ENCODE data around the gene CD177.
"Not testable (repeated sequence)": the region's sequence is repeated elsewhere in the genome, so short reads cannot be mapped to it uniquely, and the experiment has no call there.

CD177 gene

DNA sequence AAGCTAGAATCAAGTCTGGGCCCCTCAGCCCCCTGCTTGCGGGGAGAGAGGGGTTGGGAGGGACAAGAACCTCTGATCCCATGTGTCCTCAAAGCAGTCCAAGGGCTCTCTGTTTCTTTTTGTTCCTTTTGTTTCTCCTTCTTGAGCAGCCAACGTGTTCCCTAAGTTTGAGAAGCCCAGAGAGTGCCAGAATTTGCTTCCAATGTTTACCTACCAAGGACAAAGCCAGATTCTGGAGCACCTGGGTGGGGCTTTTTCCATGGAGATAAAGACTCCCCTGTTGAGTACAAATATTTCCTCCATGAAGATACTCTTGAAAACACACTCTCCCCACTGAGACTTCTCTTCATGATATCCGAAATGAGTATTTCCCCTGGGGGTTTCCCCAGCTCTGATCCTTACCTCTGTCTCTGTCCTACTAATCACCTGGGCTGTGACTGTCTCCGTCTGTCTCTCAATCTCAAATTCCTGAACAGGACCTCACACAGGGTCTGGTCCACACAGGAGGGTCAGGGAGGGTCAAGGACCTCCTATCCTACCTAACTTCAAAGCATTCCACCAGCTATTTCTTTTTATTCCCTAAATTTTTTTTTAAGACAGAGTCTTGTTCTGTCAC, 27.4 kb downstream of the CD177 start:
- DNase-seq (ENCODE audit: low spot score), result no peak

GRCh38 chr19:43382586-43383216, 29.2 kb downstream of the CD177 start:
- not testable (repeated sequence) for DNase-seq (ENCODE audit: low spot score)

GRCh38 chr19:43383254-43383653, 29.8 kb downstream of the CD177 start:
- DNase-seq (ENCODE audit: low spot score), result not testable (repeated sequence)

DNA sequence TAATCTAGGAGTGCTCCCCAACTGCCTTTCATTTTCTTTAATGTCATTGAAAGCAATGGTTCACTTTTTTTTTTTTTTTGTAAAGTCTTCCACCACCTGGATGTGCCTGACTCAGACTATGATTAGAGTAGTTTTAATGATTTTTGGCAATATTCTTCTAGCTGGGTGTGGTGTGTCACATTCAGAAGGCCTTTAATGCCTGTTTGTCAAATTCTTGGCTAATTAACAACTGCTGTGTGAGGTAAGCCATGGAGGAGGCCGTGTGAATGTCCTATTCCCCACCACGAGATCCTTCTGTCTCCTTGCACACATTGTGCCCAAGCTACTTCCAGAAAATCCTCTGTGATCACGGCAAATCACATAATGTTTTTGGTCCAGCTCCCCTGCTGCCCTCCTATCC, 30.3 kb downstream of the CD177 start:
- not testable (repeated sequence) for DNase-seq (ENCODE audit: low spot score)

- DNase-seq (ENCODE audit: low spot score), result not testable (repeated sequence)
Observed at GRCh38 chr19:43390903-43391551, 37.5 kb downstream of the CD177 start.

- DNase-seq (ENCODE audit: low spot score), result not testable (repeated sequence)
Observed at GRCh38 chr19:43391552-43391935, 38.1 kb downstream of the CD177 start.

DNA sequence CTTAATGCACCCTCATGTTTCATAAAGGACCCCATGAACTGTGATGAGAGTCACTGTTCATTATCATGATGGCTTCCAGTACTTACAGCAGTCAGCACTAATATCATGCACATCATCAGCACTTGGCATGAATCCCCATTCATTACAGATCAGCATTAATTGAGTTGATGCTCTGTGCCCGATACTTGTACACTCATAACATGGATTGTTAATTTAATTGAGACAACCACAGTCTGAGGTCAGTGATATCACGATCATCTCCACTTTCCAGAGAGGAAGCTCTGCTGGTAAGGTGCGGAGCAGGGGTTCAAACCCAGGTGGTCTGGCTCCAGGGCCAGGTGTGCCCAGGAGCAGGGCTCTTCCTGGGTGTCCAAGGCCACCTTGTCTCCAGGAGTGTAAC, 40.0 kb downstream of the CD177 start:
- DNase-seq (ENCODE audit: low spot score), result not testable (repeated sequence)

- DNase-seq (ENCODE audit: low spot score), result no peak
Observed at GRCh38 chr19:43395561-43395960, 42.1 kb downstream of the CD177 start.

- no peak for DNase-seq (ENCODE audit: low spot score)
Observed at GRCh38 chr19:43406297-43406696, 52.8 kb downstream of the CD177 start.

- no peak for DNase-seq (ENCODE audit: low spot score)
Observed at GRCh38 chr19:43407416-43408005, 54.0 kb downstream of the CD177 start.

DNA sequence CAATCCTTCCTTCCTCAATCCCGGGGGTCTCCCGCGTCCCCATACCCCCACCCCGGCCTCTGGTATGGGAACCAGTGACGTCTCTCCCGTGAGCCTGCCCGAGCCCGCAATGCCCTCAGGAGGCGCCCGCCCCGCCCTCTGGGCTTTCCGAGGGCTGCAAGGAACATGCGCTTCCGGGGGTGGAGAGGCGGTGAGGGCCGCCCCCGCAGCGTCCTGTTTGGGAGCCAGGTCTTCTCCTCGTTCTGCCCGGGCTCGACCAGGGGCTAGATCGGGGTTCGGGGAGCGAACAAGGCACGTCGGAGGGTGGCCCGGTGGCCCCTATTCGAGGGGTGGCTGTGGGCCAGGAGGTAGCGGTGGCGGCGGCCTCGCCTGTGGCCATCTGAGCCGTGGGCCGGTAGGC, 54.6 kb downstream of the CD177 start:
- no peak for DNase-seq (ENCODE audit: low spot score)

- DNase-seq (ENCODE audit: low spot score), result no peak
Observed at GRCh38 chr19:43409415-43409814, 55.9 kb downstream of the CD177 start.

- no peak for DNase-seq (ENCODE audit: low spot score)
Observed at GRCh38 chr19:43412441-43412840, 59.0 kb downstream of the CD177 start.

Data from HuH-7 (cell line).